OCI-LY1 (cell line): Measurements from ENCODE around the gene TMEM9.

Experiments used
- H2AFZ ChIP-seq: fragments of 200-600 bp; sonication (generic), shearing (Covaris generic); 2 replicates; pipeline ENCODE4 v1.6.0; 2014; ENCODE audit warnings: antibody characterized with exemption, mild to moderate bottlenecking, low read length
- H3F3A ChIP-seq: fragments of 200-600 bp; sonication (generic), shearing (Covaris generic); 2 replicates; pipeline ENCODE4 v1.6.0; 2014; ENCODE audit warnings: mild to moderate bottlenecking, antibody characterized with exemption, low read length, moderate library complexity; ENCODE audit not compliant: insufficient read depth
- H3K27ac ChIP-seq: fragments of 200-600 bp; sonication (generic); 2 replicates; pipeline ENCODE4 v1.5.1; 2014; ENCODE audit warnings: low read length, mixed run types, mild to moderate bottlenecking, low read depth; ENCODE audit not compliant: poor library complexity, severe bottlenecking
- H3K27me3 ChIP-seq: fragments of 200-600 bp; sonication (generic); 2 replicates; pipeline ENCODE4 v1.6.0; 2014; ENCODE audit warnings: antibody characterized with exemption, mild to moderate bottlenecking, low read length, moderate library complexity; ENCODE audit not compliant: insufficient read depth
- H3K36me3 ChIP-seq: fragments of 200-600 bp; sonication (generic); 2 replicates; pipeline ENCODE4 v1.6.1; 2014; ENCODE audit warnings: mild to moderate bottlenecking, antibody characterized with exemption, low read length, moderate library complexity, mixed read lengths; ENCODE audit not compliant: insufficient read depth
- H3K4me1 ChIP-seq: fragments of 200-600 bp; sonication (generic); 2 replicates; pipeline ENCODE4 v1.5.1; 2014; ENCODE audit warnings: mild to moderate bottlenecking, low read length, moderate library complexity; ENCODE audit not compliant: insufficient read depth, severe bottlenecking
- H3K4me2 ChIP-seq: fragments of 200-600 bp; sonication (generic), shearing (Covaris generic); 2 replicates; pipeline ENCODE4 v1.6.1; 2014; ENCODE audit warnings: low read length
- H3K4me3 ChIP-seq: fragments of 200-600 bp; sonication (generic); 2 replicates; pipeline ENCODE4 v1.5.1; 2014; ENCODE audit warnings: low read length, low read depth, mild to moderate bottlenecking, mixed read lengths; ENCODE audit not compliant: poor library complexity, severe bottlenecking
- H3K79me2 ChIP-seq: fragments of 200-600 bp; shearing (Covaris generic); 2 replicates; pipeline ENCODE4 v1.6.1; 2016; ENCODE audit warnings: mixed run types, low read length, mixed read lengths; ENCODE audit not compliant: insufficient read depth
- H3K9ac ChIP-seq: fragments of 200-600 bp; sonication (generic), shearing (Covaris generic); 2 replicates; pipeline ENCODE4 v1.6.1; 2014; ENCODE audit warnings: mild to moderate bottlenecking, low read length, mixed read lengths
- H3K9me2 ChIP-seq: fragments of 200-600 bp; sonication (generic), shearing (Covaris generic); 2 replicates; pipeline ENCODE4 v1.6.1; 2014; ENCODE audit warnings: low read depth, mild to moderate bottlenecking, low read length, mixed read lengths
- H3K9me3 ChIP-seq: fragments of 200-600 bp; shearing (Covaris generic); 2 replicates; pipeline ENCODE4 v1.6.1; 2014; ENCODE audit warnings: low read length, mixed read lengths
- H4K20me1 ChIP-seq: fragments of 200-600 bp; sonication (generic), shearing (Covaris generic); 2 replicates; pipeline ENCODE4 v1.6.0; 2016; ENCODE audit warnings: mild to moderate bottlenecking, low read length; ENCODE audit not compliant: insufficient read depth
- CTCF ChIP-seq: fragments of 200-600 bp; sonication (generic), shearing (Covaris generic); IDR thresholded peaks from 2 replicates; pipeline ENCODE4 v1.5.1; 2017; ENCODE audit warnings: mild to moderate bottlenecking, antibody characterized with exemption, low read length, moderate library complexity, mixed read lengths
- EZH2 ChIP-seq: fragments of 200-600 bp; sonication (generic), shearing (Covaris generic); IDR thresholded peaks from 2 replicates; pipeline ENCODE4 v1.8.0; 2017; ENCODE audit warnings: borderline replicate concordance, mixed run types, mild to moderate bottlenecking, antibody characterized with exemption, low read length, moderate library complexity, mixed read lengths

TMEM9 gene

GRCh38 chr1:201169203-201169602, 14.9 kb upstream of the TMEM9 start:
- no peaks in the 10 kb centered on the region for H3K36me3 ChIP-seq
- H3K9me2 ChIP-seq, result no peaks in the 10 kb centered on the region
- no peaks in the 10 kb centered on the region for H3K79me2 ChIP-seq
- H4K20me1 ChIP-seq, result no peaks in the 10 kb centered on the region
- H3K4me2 ChIP-seq, result no peak overlapping the region
- no peak overlapping the region for H3K4me3 ChIP-seq
- no peaks in the 10 kb centered on the region for H3F3A ChIP-seq
- H3K4me1 ChIP-seq, result peaks cover 17% of the 10 kb centered on the region
- no peak overlapping the region for H3K27ac ChIP-seq
- peaks cover 9% of the 10 kb centered on the region for H3K27me3 ChIP-seq
- H3K9ac ChIP-seq, result no peak overlapping the region
- no peaks in the 10 kb centered on the region for H3K9me3 ChIP-seq
- TF ChIP-seq EZH2, result no peak
- TF ChIP-seq CTCF, result no peak
- no peak overlapping the region for H2AFZ ChIP-seq

- Histone ChIP-seq H3K27me3 (peaks cover 4% of the 10 kb centered on the region; the same call in 1 of the 2 replicates), H3K4me1 (peaks cover 17% of the 10 kb centered on the region), H3K4me2 (no peak overlapping the region), H4K20me1 (no peaks in the 10 kb centered on the region), H3K9ac (no peak overlapping the region), H3K79me2 (no peaks in the 10 kb centered on the region), H3F3A (no peaks in the 10 kb centered on the region), H2AFZ (no peak overlapping the region), H3K9me3 (no peaks in the 10 kb centered on the region), H3K9me2 (no peaks in the 10 kb centered on the region), H3K4me3 (no peak overlapping the region), H3K36me3 (no peaks in the 10 kb centered on the region), H3K27ac (no peak overlapping the region)
- TF ChIP-seq CTCF (no peak), EZH2 (no peak)
Measured at GRCh38 chr1:201167041-201167991, 13.0 kb upstream of the TMEM9 start.

GRCh38 chr1:201164645-201165044, 10.4 kb upstream of the TMEM9 start:
- Histone ChIP-seq H3K27me3 (peaks cover 4% of the 10 kb centered on the region; the same call in 1 of the 2 replicates), H2AFZ (no peak overlapping the region), H3K79me2 (no peaks in the 10 kb centered on the region), H3K36me3 (no peaks in the 10 kb centered on the region), H3K9ac (no peak overlapping the region), H3K4me2 (no peak overlapping the region), H3F3A (no peaks in the 10 kb centered on the region), H3K9me2 (no peaks in the 10 kb centered on the region), H3K27ac (no peak overlapping the region), H3K9me3 (no peaks in the 10 kb centered on the region), H3K4me1 (no peaks in the 10 kb centered on the region), H4K20me1 (no peaks in the 10 kb centered on the region), H3K4me3 (no peak overlapping the region)
- TF ChIP-seq EZH2 (no peak), CTCF (no peak)
